ENCODE measurements around the gene MLPH.
A peak's percentile ranks its signal among the peaks of the same experiment; 100 is the strongest.

The MLPH gene

GRCh38 chr2:237585590-237586221 lies 98.7 kb downstream of the MLPH start:
- no peak for TF ChIP-seq CTCF (IDR thresholded peaks at IDR 0.05; ENCODE audit: control insufficient read depth, extremely low read depth, insufficient read depth)
- no peak overlapping the region for H3K4me3 ChIP-seq (ENCODE audit: low read depth, low read length)
- DNase-seq (ENCODE audit: low read depth): no peak

- TF ChIP-seq CTCF (IDR thresholded peaks at IDR 0.05; ENCODE audit: control insufficient read depth, extremely low read depth, insufficient read depth): no peak
- no peak overlapping the region for H3K4me3 ChIP-seq (ENCODE audit: low read depth, low read length)
- DNase-seq (ENCODE audit: low read depth): no peak
These were observed 101.1 kb downstream of the MLPH start for GRCh38 chr2:237588044-237588696.

- peak; percentile 73 for DNase-seq (ENCODE audit: low read depth)
- peak within 1 kb of the TSS; percentile 72 for H3K4me3 ChIP-seq (ENCODE audit: low read depth, low read length)
- no peak for TF ChIP-seq CTCF (IDR thresholded peaks at IDR 0.05; ENCODE audit: control insufficient read depth, extremely low read depth, insufficient read depth)
These were observed 103.5 kb downstream of the MLPH start, which contains the start of gene RAB17 for GRCh38 chr2:237590272-237591140. Gene RAB17, minus strand, starts transcription at chr2:237590734. Its CDS starts 4,580 bp downstream, at chr2:237586154.

GRCh38 chr2:237591141-237591881 lies 104.3 kb downstream of the MLPH start:
- peak; percentile 71 for DNase-seq (ENCODE audit: low read depth)
- no peak for TF ChIP-seq CTCF (IDR thresholded peaks at IDR 0.05; ENCODE audit: control insufficient read depth, extremely low read depth, insufficient read depth)
- H3K4me3 ChIP-seq (ENCODE audit: low read depth, low read length): peak overlapping the region; percentile 72

- DNase-seq (ENCODE audit: low read depth): no peak
- no peak for TF ChIP-seq CTCF (IDR thresholded peaks at IDR 0.05; ENCODE audit: control insufficient read depth, extremely low read depth, insufficient read depth)
- H3K4me3 ChIP-seq (ENCODE audit: low read depth, low read length): peak overlapping the region; percentile 72
These were observed 105.5 kb downstream of the MLPH start for GRCh38 chr2:237592425-237592980.

GRCh38 chr2:237593036-237593435 lies 106.0 kb downstream of the MLPH start:
- no peak for TF ChIP-seq CTCF (IDR thresholded peaks at IDR 0.05; ENCODE audit: control insufficient read depth, extremely low read depth, insufficient read depth)
- DNase-seq (ENCODE audit: low read depth): no peak
- H3K4me3 ChIP-seq (ENCODE audit: low read depth, low read length): no peak overlapping the region
